HG03060 (cell line): ENCODE results near the gene RPTOR.
"Not testable (repeated sequence)": the region's sequence is repeated elsewhere in the genome, so short reads cannot be mapped to it uniquely, and the experiment has no call there.

Experiments
- ATAC-seq: cut with Tn5 transposase; IDR thresholded peaks from one replicate; pipeline ENCODE4 v1.9.1; 2021; ENCODE audit warnings: low read depth, moderate number of reproducible peaks; ENCODE audit not compliant: unreplicated experiment

Gene RPTOR

GRCh38 chr17:80613732-80614071 lies 69.1 kb downstream of the RPTOR start:
- ATAC-seq = no peak

- no peak for ATAC-seq
Measured at GRCh38 chr17:80614332-80615047, 69.9 kb downstream of the RPTOR start.

GRCh38 chr17:80615376-80615775 lies 70.7 kb downstream of the RPTOR start:
- no peak for ATAC-seq

GRCh38 chr17:80616705-80617104 lies 72.1 kb downstream of the RPTOR start:
- no peak for ATAC-seq

- no peak for ATAC-seq
Measured at GRCh38 chr17:80618304-80618703, 73.7 kb downstream of the RPTOR start.

GRCh38 chr17:80619535-80620235 lies 75.0 kb downstream of the RPTOR start:
- ATAC-seq = no peak

- no peak for ATAC-seq
Measured at GRCh38 chr17:80621335-80621996, 76.8 kb downstream of the RPTOR start.

- no peak for ATAC-seq
Measured at GRCh38 chr17:80621997-80622357, 77.3 kb downstream of the RPTOR start.

GRCh38 chr17:80624864-80625263 lies 80.2 kb downstream of the RPTOR start:
- ATAC-seq = no peak

GRCh38 chr17:80625627-80626026 lies 81.0 kb downstream of the RPTOR start:
- ATAC-seq = no peak

- ATAC-seq = not testable (repeated sequence)
Measured at GRCh38 chr17:80628881-80629280, 84.2 kb downstream of the RPTOR start.

- ATAC-seq = no peak
Measured at GRCh38 chr17:80629298-80630028, 84.8 kb downstream of the RPTOR start.

- ATAC-seq = no peak
Measured at GRCh38 chr17:80630560-80631120, 86.0 kb downstream of the RPTOR start.

- no peak for ATAC-seq
Measured at GRCh38 chr17:80631142-80632045, 86.8 kb downstream of the RPTOR start.

GRCh38 chr17:80632046-80632581 lies 87.5 kb downstream of the RPTOR start:
- no peak for ATAC-seq

GRCh38 chr17:80633207-80633606 lies 88.6 kb downstream of the RPTOR start:
- no peak for ATAC-seq

GRCh38 chr17:80633994-80634566 lies 89.4 kb downstream of the RPTOR start:
- no peak for ATAC-seq

- ATAC-seq = no peak
Measured at GRCh38 chr17:80636361-80637018, 91.9 kb downstream of the RPTOR start.
